ENCODE results near the gene PSME1. TPM values are rescaled to one million over a fixed set of nuclear protein-coding genes. Genes with fewer than 3 reads are reported as not detected.

Gene PSME1
- total and polyA plus RNA-seq, 2 of the 13 experiments (the other 11 are each of a cell fraction or from before 2014, with no cell fraction given), result 159 to 608 TPM

GRCh38 chr14:24146453-24146977 is 10.5 kb downstream of the PSME1 start, which contains the start of gene PSME2 (continued):
- 0 out of 2 replicates have a peak, but pooled peaks have one; percentile 29 for TF ChIP-seq KIAA2018 (CRISPR knock-in tag; IDR thresholded peaks at IDR 0.05; ENCODE audit: borderline replicate concordance)
- no peak for TF ChIP-seq ZNF503 (CRISPR knock-in tag; IDR thresholded peaks at IDR 0.05)
- no peak for TF ChIP-seq ZBTB7A (CRISPR knock-in tag; IDR thresholded peaks at IDR 0.05)
- TF ChIP-seq BCL6 (CRISPR knock-in tag; IDR thresholded peaks at IDR 0.05), result peak; percentile 48
- TF ChIP-seq ATF2 (CRISPR knock-in tag; IDR thresholded peaks at IDR 0.05), result peak; percentile 33; the same call in 1 of the 2 replicates
- TF ChIP-seq ZNF7 (CRISPR knock-in tag; IDR thresholded peaks at IDR 0.05), result no peak
- 0 out of 2 replicates have a peak, but pooled peaks have one; percentile 34 for TF ChIP-seq PBX2 (CRISPR knock-in tag; IDR thresholded peaks at IDR 0.05)
- TF ChIP-seq NFIC (IDR thresholded peaks at IDR 0.05; ENCODE audit: low read length), result no peak
- TF ChIP-seq NPAS2 (CRISPR knock-in tag; IDR thresholded peaks at IDR 0.05; ENCODE audit: borderline replicate concordance), result no peak
- no peak; the same call in none of the 2 replicates for TF ChIP-seq SOX5 (CRISPR knock-in tag; IDR thresholded peaks at IDR 0.05; ENCODE audit: borderline replicate concordance)
- TF ChIP-seq PRPF4 (IDR thresholded peaks at IDR 0.05; ENCODE audit: low read depth, low read length, poor library complexity, severe bottlenecking), result no peak
- TF ChIP-seq ZNF430 (CRISPR knock-in tag; IDR thresholded peaks at IDR 0.05), result no peak
- TF ChIP-seq CREB3 (CRISPR knock-in tag; IDR thresholded peaks at IDR 0.05), result no peak
- no peak for TF ChIP-seq CERS6 (CRISPR knock-in tag; IDR thresholded peaks at IDR 0.05)
- peak; percentile 65; the same call in 1 of the 2 replicates for TF ChIP-seq TBX2 (CRISPR knock-in tag; IDR thresholded peaks at IDR 0.05; ENCODE audit: borderline replicate concordance)

Data from HepG2 (cell line).